Dedifferentiated amniotic fluid mesenchymal stem cell (primary cell): Measurements from ENCODE around the gene PRELP.
A peak's percentile ranks its signal among the peaks of the same experiment; 100 is the strongest.

Experiments
- DNase-seq: peaks from one replicate; pipeline ENCODE4 v3.0.0-alpha.2; 2016; ENCODE audit errors: extremely low spot score

Gene PRELP

GRCh38 chr1:203478231-203478630, 2.6 kb downstream of the PRELP start:
- no peak for DNase-seq

GRCh38 chr1:203478986-203479385, 3.4 kb downstream of the PRELP start:
- no peak for DNase-seq

DNA sequence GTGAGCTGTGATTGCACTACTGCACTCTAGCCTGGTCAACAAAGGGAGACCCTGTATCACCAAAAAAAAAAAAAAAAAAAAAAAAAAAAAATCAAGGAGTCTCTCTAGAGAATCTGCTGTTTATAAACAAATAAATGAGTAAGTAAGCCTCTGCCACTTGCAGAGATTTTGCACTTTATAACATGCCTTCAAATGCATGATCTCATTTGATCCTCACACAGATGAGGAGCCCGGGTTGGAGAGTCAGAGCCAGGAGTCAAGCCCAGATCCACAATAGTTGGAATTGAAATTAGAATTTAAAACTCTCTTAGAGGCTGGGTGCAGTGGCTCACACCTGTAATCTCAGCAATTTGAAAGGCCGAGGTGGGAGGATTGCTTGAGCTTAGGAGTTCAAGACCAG, 4.0 kb downstream of the PRELP start:
- no peak for DNase-seq

GRCh38 chr1:203480084-203480483, 4.5 kb downstream of the PRELP start:
- peak; percentile 26 for DNase-seq

DNA sequence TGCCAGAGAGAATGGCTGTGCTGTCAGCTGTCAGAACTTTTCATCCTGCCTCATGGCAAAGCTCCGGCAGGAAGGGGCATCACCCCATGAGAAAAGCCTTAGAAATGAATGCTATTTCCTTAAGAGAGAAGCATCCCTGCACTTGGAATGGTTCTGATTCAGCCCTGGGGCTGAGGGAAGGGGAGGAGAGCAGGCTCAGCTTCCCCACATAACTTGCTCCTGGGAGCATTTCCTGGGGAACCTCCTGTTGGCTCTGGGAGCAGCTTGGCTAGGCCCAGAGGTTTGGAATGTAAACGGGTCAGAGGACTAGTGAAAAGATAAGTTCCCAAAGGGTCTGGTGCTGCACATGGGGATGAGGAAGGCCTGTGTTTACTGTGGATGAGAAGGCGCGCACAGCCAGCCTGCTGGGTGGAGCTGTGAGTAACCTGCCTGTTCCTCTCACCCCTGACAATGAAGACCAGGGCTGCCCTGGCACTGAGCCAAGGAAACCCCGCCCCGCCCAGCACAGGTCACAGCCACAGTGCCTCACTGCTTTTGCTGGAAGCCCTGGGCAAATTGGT, 5.0 kb downstream of the PRELP start:
- DNase-seq = peak; percentile 85

DNA sequence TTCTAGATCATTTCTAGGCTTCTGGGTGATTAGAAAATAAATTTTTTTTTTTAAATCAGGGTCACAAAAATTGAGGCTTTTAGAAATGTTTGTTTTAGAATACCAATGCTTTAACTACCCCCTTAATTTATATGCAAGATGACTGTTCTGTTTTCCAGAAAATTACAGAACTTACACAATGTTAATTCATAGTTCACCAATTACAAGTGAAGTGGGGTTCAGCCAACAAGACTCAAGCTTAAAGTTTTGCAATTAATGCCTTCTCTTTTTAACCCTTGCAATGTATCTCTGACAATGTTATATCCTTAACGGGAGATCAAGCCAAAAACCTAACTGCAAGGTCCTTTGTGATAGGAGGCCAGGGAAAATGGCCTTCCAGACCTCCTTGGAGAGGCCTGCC, 5.6 kb downstream of the PRELP start:
- no peak for DNase-seq

DNA sequence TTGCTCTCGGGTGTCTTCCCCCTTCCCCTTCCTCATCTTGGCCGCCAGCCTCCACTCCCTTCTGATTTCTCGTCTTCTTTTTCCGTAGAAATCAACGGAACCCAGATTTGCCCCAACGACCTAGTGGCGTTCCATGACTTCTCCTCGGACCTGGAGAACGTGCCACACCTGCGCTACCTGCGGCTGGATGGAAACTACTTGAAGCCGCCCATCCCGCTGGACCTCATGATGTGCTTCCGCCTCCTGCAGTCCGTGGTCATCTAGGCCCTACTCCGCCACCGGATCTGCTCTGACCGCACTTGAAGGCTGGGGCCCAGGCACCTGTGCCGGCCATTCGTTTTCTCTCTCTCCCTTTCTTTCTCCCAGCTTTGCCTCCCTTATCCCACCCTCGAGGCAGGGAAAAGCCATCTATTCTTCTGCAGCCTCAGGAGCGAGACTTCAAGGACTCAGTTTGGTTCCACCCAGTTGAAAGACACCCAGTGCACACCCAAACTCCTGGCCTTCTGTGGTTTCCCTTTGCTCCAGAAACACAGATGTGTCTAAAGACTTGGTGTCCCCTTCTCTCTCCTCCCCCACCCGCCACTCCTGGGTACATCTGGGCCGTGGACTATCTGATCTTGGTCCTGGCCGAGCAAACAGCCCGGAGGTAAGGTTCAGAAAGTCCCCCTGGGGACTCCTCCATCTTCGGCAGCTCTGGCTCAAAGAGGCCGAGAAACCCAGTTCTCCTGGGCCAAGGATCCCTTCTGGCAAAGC, 11.2 kb downstream of the PRELP start:
- DNase-seq = no peak

DNA sequence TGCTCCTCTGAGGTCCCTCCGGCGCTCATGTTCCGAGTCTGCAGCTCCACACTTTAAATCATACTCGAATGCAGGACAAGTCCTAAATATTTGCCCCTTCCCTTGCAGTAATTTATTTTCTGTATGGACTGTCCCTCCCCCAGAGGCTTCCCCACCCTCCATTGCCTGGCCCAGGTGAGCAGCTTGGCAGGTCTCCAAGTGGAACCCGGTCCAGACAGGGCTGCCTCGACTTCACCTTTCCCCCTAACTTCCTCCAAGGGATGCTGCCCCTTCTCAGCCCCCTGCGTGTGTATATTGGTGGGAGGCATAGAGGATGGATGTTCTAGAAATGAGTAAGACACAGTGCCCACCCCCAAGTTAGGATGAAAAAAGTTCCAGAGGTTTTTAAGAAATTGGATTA, 12.9 kb downstream of the PRELP start:
- DNase-seq = no peak

DNA sequence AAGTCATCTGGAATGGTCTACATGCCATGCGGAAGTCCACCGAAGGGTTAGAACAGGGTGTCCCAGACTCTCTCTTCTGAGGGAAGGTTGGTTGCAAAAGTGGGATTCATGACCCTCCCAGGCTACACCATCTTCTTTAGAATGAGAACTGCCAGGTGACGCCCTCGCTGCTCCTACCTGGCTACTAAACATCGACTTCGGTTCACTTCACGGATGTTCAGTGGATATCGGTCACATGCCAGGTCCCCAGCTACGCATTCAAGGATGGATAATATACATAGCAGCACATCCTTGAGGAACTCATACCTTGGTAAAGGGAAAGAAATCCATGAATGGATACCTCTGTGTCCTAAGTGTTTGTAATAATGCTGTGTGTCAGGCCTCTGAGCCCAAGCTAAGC, 15.0 kb downstream of the PRELP start:
- no peak for DNase-seq

- DNase-seq = no peak
Observed at GRCh38 chr1:203491664-203492063, 16.1 kb downstream of the PRELP start.

GRCh38 chr1:203492082-203492747, 16.6 kb downstream of the PRELP start:
- DNase-seq = no peak

DNA sequence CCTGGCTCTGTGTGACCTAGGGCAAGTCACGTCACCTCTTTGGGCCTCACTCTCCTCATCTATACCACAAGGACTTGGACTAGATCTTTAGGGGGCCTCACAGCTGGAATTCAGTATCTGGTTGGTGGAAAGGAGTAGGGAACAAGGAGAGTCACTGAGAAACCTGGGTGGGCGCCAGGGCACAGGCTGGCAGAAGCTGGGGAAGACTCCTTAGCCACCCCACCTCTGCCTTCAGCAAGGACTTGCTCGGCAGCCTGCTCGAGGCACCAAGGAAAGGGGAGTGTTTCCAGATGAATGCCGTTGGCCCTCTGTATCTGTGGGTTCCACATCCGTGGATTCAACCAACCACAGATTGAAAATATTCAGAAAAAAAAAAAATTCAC, 17.1 kb downstream of the PRELP start:
- DNase-seq = no peak

DNA sequence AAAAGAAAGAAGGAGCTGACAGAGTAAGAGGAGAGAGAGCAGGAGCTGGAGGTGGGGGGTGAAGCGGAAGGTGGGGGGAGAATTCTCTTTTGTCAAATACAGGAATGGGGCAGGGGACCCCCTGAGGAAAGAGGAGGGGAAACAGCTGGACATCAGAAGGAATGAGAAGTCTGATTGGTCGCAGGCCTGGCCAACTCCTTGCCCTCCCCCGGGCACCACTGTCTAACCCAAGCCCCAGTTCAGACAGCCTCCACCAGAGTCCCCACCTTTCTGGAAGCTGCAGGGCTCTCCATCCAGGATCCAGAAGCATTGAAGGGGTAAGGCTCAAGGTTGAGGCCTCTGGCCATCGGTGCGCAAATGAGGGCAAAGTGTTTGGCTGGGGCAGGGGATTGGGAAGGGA, 18.3 kb downstream of the PRELP start, which contains the start of gene OPTC:
Gene OPTC, plus strand, starts transcription at position 253 of the 400 bp plus-strand sequence. CDS start 1,853 bp downstream, outside the sequence.
- DNase-seq = no peak

- no peak for DNase-seq
Observed at GRCh38 chr1:203495845-203496244, 20.2 kb downstream of the PRELP start.

GRCh38 chr1:203497269-203497777, 21.7 kb downstream of the PRELP start:
- no peak for DNase-seq

GRCh38 chr1:203499643-203500278, 24.2 kb downstream of the PRELP start:
- no peak for DNase-seq

- DNase-seq = no peak
Observed at GRCh38 chr1:203500279-203500678, 24.7 kb downstream of the PRELP start.

DNA sequence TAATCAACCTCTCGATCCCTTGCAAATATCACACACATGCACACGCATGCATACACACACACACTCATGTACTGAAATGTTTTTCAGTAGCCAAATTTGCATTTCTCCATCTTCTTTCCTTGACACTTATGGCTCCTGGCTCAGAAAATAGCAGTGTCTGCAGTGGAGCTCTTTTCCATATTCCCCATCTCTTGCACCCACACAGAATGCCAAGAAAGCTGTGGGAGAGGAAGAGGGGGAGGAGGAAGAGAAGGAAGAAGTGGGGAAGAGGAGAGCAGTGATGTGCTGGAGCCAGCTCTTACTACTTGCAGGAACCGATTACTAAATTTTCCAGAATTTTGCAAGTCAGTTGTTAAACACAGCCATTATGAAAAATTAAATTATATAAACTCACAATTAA, 28.2 kb downstream of the PRELP start:
- no peak for DNase-seq

GRCh38 chr1:203504400-203505250, 29.0 kb downstream of the PRELP start:
- DNase-seq = peak; percentile 75

DNA sequence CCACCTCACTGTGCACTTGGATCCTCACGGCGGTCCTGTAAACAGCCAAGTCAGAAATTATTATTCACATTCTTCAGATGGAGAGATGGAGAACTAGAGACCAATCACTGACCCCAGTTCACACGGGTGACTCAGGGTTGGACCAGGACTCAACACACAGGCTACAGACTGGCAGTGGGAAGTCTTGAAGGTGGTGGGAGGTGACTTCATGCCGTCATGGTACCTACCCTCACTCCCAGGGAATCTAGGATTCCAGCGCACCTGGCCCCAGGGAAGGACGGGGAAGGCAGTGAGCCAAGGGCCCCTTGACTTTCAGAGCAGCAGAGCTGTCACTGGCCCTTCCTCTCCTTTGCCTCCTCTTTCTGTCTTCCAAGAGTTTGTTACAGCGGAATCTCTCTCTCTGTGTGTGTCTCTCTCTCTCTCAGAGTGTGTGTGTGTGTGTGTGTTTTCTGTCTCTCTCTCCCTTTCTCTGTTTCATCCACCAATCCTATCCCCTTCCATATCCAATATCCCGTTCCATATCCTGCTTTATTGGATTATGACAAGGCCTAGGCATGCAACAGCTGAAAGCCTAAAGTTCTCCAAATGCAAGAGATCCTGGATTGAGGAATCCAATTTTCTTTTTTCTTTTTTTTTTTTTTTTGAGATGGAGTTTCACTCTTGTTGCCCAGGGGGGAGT, 30.1 kb downstream of the PRELP start:
- DNase-seq = no peak
